ENCODE measurements around the gene HTRA3. TPM values are rescaled to one million over a fixed set of nuclear protein-coding genes. Genes with fewer than 3 reads are reported as not detected.

Gene HTRA3
- total and polyA plus RNA-seq, 2 experiments from 2014 or later: 1.3 to 3.6 TPM

DNA sequence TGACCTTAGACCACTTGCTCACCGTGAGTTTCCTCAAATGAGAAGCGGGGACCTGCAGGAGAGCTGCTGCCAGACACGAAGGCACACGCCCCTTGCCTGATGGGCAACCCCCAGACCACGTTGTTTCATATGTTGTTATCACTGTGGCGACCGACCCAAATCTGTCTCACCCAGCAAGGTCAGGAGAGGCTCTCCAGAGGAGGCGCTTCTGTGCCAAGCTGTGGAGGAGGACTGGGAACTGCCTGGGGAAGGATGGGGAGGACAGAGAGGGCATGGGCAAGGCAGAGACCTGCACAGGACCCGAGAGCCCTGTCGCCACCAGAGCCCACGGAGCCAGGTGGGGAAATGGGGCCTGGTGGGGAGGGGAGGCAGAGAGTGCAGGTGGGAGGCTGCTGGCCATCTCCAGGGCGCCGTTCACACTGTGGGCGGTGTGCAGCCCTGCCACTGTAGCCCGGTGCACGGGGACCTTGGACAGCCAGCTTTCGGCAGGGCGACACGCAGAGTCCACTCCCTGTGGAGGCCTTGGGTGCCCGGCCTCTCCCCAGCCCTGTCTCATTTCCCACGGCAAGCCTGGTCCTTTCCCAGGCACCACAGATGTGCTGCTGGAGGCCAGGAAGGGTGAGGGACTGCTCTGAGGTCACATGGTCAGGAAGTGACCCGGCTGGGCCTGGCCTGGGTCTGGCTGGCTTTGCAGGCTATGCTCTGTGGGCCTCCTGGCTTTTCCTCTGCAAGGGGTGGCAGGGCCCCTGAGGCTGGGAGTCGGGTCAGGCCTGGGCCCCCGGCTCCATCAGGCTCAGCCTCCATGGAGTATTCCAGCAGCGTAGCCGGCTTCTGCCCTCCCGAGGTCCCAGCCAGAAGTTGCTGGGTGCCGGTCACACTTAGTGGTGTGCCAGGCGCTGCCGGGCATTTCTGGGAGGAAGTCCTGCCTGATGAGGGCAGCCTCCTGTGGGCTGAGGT lies 3.2 kb downstream of the HTRA3 start:
- Histone ChIP-seq H3K4me3 (no peak overlapping the region), H3K27me3 (ENCODE audit: insufficient read depth) (peaks cover 17% of the 10 kb centered on the region), H2AFZ (no peak overlapping the region), H3K4me1 (ENCODE audit: insufficient read depth) (no peaks in the 10 kb centered on the region), H3K36me3 (ENCODE audit: insufficient read depth) (no peaks in the 10 kb centered on the region), H3K27ac (ENCODE audit: low read depth) (no peak overlapping the region), H3K4me2 (no peak overlapping the region), H3K9me2 (ENCODE audit: insufficient read depth) (no peaks in the 10 kb centered on the region), H3K79me2 (replicated peaks; ENCODE audit: insufficient read depth) (no peaks in the 10 kb centered on the region), H3F3A (replicated peaks; ENCODE audit: low read depth) (no peaks in the 10 kb centered on the region), H4K20me1 (replicated peaks; ENCODE audit: insufficient read depth) (no peaks in the 10 kb centered on the region)
- Mint-ChIP-seq H3K4me3 (no peak overlapping the region), H3K9me3 (no peaks in the 10 kb centered on the region), H3K36me3 (ENCODE audit: low read depth) (no peaks in the 10 kb centered on the region), H3K27ac (no peak overlapping the region), H3K4me1 (0 out of 3 replicates have a peak, but pooled peaks cover 3% of the 10 kb centered on the region), H3K27me3 (ENCODE audit: insufficient read depth, low read depth, poor library complexity) (peaks cover 38% of the 10 kb centered on the region)
- TF ChIP-seq CREB1 (CRISPR knock-in tag; IDR thresholded peaks at IDR 0.05; ENCODE audit: low read depth) (no peak), ETS1 (IDR thresholded peaks at IDR 0.05) (no peak), POLR2AphosphoS5 (IDR thresholded peaks at IDR 0.05; ENCODE audit: low read depth) (no peak), ZNF114 (CRISPR knock-in tag; IDR thresholded peaks at IDR 0.05) (no peak), ZNF331 (CRISPR knock-in tag; IDR thresholded peaks at IDR 0.05; ENCODE audit: low read depth) (no peak)
- TF ChIP-seq, protein P1, sequence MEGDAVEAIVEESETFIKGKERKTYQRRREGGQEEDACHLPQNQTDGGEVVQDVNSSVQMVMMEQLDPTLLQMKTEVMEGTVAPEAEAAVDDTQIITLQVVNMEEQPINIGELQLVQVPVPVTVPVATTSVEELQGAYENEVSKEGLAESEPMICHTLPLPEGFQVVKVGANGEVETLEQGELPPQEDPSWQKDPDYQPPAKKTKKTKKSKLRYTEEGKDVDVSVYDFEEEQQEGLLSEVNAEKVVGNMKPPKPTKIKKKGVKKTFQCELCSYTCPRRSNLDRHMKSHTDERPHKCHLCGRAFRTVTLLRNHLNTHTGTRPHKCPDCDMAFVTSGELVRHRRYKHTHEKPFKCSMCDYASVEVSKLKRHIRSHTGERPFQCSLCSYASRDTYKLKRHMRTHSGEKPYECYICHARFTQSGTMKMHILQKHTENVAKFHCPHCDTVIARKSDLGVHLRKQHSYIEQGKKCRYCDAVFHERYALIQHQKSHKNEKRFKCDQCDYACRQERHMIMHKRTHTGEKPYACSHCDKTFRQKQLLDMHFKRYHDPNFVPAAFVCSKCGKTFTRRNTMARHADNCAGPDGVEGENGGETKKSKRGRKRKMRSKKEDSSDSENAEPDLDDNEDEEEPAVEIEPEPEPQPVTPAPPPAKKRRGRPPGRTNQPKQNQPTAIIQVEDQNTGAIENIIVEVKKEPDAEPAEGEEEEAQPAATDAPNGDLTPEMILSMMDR (conservative IDR thresholded peaks at IDR 0.05; ENCODE audit: low read depth in 2 of 2): no peak
- DNase-seq (ENCODE audit: low spot score) (no peak), ATAC-seq (no peak)

DNA sequence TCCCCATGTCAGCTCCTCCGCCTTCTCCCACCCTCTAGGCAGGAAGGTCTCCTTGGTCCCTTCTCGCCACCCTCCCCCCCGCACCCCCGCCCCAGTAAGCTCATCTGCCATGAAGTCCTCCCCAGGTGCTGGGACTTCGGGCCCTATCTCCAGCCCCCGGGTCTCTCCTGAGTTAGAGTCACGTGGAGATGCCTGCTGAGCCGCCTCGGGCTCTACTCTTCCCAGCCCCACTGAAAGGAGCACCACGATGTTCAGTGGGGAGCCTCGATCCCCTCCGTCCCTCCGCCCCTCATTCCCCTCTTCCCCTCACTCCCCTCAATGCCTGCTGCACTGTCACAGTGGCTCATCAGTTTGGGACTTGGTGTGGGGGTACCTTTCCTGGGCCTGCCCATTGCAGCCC lies 3.9 kb downstream of the HTRA3 start:
- no peaks in the 10 kb centered on the region for H3K9me3 Mint-ChIP-seq
- H3K36me3 ChIP-seq (ENCODE audit: insufficient read depth): no peaks in the 10 kb centered on the region
- H3K36me3 Mint-ChIP-seq (ENCODE audit: low read depth): no peaks in the 10 kb centered on the region
- H4K20me1 ChIP-seq (replicated peaks; ENCODE audit: insufficient read depth): no peaks in the 10 kb centered on the region
- peaks cover 38% of the 10 kb centered on the region for H3K27me3 Mint-ChIP-seq (ENCODE audit: insufficient read depth, low read depth, poor library complexity)
- peaks cover 17% of the 10 kb centered on the region for H3K27me3 ChIP-seq (ENCODE audit: insufficient read depth)
- H3F3A ChIP-seq (replicated peaks; ENCODE audit: low read depth): no peaks in the 10 kb centered on the region
- H3K4me3 ChIP-seq: no peak overlapping the region
- no peak overlapping the region for H3K4me3 Mint-ChIP-seq
- no peak overlapping the region for H3K27ac ChIP-seq (ENCODE audit: low read depth)
- no peaks in the 10 kb centered on the region for H3K4me1 ChIP-seq (ENCODE audit: insufficient read depth)
- H3K4me2 ChIP-seq: no peak overlapping the region
- no peaks in the 10 kb centered on the region for H3K9me2 ChIP-seq (ENCODE audit: insufficient read depth)
- no peak overlapping the region for H3K27ac Mint-ChIP-seq
- H3K4me1 Mint-ChIP-seq: 0 out of 3 replicates have a peak, but pooled peaks cover 3% of the 10 kb centered on the region
- ATAC-seq (no peak), DNase-seq (ENCODE audit: low spot score) (no peak)
- no peak overlapping the region for H2AFZ ChIP-seq
- H3K79me2 ChIP-seq (replicated peaks; ENCODE audit: insufficient read depth): no peaks in the 10 kb centered on the region
- TF ChIP-seq ETS1 (IDR thresholded peaks at IDR 0.05) (no peak), JUNB (IDR thresholded peaks at IDR 0.05; ENCODE audit: unreplicated experiment) (no peak), CREB1 (CRISPR knock-in tag; IDR thresholded peaks at IDR 0.05; ENCODE audit: low read depth) (no peak), ZNF114 (CRISPR knock-in tag; IDR thresholded peaks at IDR 0.05) (no peak), REST (IDR thresholded peaks at IDR 0.05; ENCODE audit: unreplicated experiment) (no peak), EZH2 (IDR thresholded peaks at IDR 0.05; ENCODE audit: low read depth, unreplicated experiment) (no peak), ZNF331 (CRISPR knock-in tag; IDR thresholded peaks at IDR 0.05; ENCODE audit: low read depth) (no peak), STAT1 (IDR thresholded peaks at IDR 0.05; ENCODE audit: unreplicated experiment) (no peak)
- TF ChIP-seq, protein P1 (conservative IDR thresholded peaks at IDR 0.05; ENCODE audit: low read depth in 2 of 2): no peak
